ENCODE measurements around the gene LAMTOR5. TPM values are rescaled to one million over a fixed set of nuclear protein-coding genes. Genes with fewer than 3 reads are reported as not detected.
A peak's percentile ranks its signal among the peaks of the same experiment; 100 is the strongest.

LAMTOR5 gene
- total and polyA plus RNA-seq, 2 experiments from 2014 or later: 67.1 to 307 TPM

DNA sequence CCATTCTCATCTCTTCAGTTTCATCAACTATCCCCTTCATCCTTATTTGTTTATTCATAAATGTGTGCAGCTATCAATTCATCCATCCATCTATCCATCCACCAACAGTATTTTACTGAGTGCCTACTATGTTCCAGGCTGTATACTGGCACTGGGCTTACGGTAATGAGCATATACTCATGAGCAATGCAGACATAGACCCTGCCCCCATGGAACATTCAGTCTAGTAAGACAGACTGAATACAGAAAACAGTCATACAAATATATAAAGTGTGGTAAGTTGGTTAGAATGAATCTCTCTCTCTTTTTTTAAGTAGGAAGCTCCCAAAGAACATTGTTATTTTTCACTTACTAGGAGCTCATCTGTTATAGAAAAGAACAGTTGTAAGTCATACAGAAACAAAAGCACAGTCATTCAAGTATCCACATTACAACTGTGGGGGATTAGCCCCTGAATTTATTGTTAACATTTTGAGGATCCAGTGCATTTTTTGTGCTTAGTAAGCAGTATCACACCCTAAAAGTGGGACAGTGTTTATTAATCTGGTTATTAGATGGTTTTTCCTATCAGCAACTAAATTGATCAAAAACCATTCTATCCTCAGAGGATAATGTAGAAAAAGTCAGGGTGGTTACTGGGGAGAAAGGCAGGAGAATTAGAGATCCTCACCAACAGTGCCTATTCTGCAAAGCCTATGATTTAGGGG is 20.3 kb downstream of the LAMTOR5 start:
- WGBS, 2 experiments (ENCODE audit: low coverage in 1 of 2, low lambda C conversion rate in 2 of 2, missing lambda C conversion rate in 2 of 2): 97 to 100% methylated on average over 1 of the region's 1 CpG
- Histone ChIP-seq H3K79me2 (ENCODE audit: insufficient read depth) (peaks cover 10% of the 10 kb centered on the region; the same call in 1 of the 2 replicates), H3K9ac (no peak overlapping the region), H3K36me3 (ENCODE audit: low read depth) (no peaks in the 10 kb centered on the region), H3K27ac (no peak overlapping the region), H3K4me3 (no peak overlapping the region), H3K9me2 (ENCODE audit: insufficient read depth) (no peaks in the 10 kb centered on the region), H3K9me3 (ENCODE audit: low read depth) (no peaks in the 10 kb centered on the region), H3K27me3 (replicated peaks; ENCODE audit: insufficient read depth) (no peaks in the 10 kb centered on the region), H3K4me2 (ENCODE audit: unreplicated experiment) (no peak overlapping the region), H2AFZ (no peak overlapping the region), H3K4me1 (ENCODE audit: insufficient read depth) (peaks cover 40% of the 10 kb centered on the region), H4K20me1 (ENCODE audit: insufficient read depth) (no peaks in the 10 kb centered on the region), H3F3A (ENCODE audit: insufficient read depth) (peaks cover 38% of the 10 kb centered on the region)
- TF ChIP-seq EZH2 (IDR thresholded peaks at IDR 0.05; ENCODE audit: insufficient read depth, poor library complexity, severe bottlenecking) (no peak), EZH2phosphoT487 (IDR thresholded peaks at IDR 0.05; ENCODE audit: insufficient read depth, low read depth) (no peak)
- no peak for DNase-seq
- in situ Hi-C loops (cut with MboI): no loop called here

DNA sequence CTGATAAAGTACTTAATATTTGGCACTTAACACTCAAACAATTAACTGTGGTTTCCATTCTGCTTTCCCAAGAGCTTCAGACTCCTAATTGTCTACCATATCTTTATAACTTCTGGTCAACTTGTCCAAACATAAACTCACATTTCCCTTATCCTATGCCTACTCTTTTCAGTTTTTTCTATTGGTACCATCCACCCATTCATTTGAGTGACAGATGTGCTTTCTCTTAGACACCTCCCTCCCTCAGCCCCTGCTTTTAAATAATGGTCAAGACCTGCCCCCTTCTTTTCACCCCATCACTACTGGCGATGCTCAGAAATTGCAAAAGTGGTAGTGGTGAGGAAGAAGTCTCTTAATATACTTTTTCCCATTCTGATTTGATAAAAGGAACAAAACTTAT is 22.1 kb downstream of the LAMTOR5 start:
- no peak overlapping the region for H3K4me2 ChIP-seq (ENCODE audit: unreplicated experiment)
- H4K20me1 ChIP-seq (ENCODE audit: insufficient read depth): no peaks in the 10 kb centered on the region
- H3K4me3 ChIP-seq: no peak overlapping the region
- WGBS, 2 experiments (ENCODE audit: low coverage in 1 of 2, low lambda C conversion rate in 2 of 2, missing lambda C conversion rate in 2 of 2): 95 to 100% methylated on average over 1 of the region's 1 CpG
- H3K9me2 ChIP-seq (ENCODE audit: insufficient read depth): no peaks in the 10 kb centered on the region
- DNase-seq: no peak
- no peak overlapping the region for H2AFZ ChIP-seq
- no peak overlapping the region for H3K27ac ChIP-seq
- peaks cover 10% of the 10 kb centered on the region; the same call in 1 of the 2 replicates for H3K79me2 ChIP-seq (ENCODE audit: insufficient read depth)
- in situ Hi-C loops (cut with MboI): no loop called here
- H3K9me3 ChIP-seq (ENCODE audit: low read depth): no peaks in the 10 kb centered on the region
- no peaks in the 10 kb centered on the region for H3K27me3 ChIP-seq (replicated peaks; ENCODE audit: insufficient read depth)
- TF ChIP-seq EZH2phosphoT487 (IDR thresholded peaks at IDR 0.05; ENCODE audit: insufficient read depth, low read depth) (no peak), EZH2 (IDR thresholded peaks at IDR 0.05; ENCODE audit: insufficient read depth, poor library complexity, severe bottlenecking) (no peak)
- H3K4me1 ChIP-seq (ENCODE audit: insufficient read depth): peaks cover 24% of the 10 kb centered on the region
- H3F3A ChIP-seq (ENCODE audit: insufficient read depth): peaks cover 31% of the 10 kb centered on the region
- H3K9ac ChIP-seq: no peak overlapping the region
- no peaks in the 10 kb centered on the region for H3K36me3 ChIP-seq (ENCODE audit: low read depth)

DNA sequence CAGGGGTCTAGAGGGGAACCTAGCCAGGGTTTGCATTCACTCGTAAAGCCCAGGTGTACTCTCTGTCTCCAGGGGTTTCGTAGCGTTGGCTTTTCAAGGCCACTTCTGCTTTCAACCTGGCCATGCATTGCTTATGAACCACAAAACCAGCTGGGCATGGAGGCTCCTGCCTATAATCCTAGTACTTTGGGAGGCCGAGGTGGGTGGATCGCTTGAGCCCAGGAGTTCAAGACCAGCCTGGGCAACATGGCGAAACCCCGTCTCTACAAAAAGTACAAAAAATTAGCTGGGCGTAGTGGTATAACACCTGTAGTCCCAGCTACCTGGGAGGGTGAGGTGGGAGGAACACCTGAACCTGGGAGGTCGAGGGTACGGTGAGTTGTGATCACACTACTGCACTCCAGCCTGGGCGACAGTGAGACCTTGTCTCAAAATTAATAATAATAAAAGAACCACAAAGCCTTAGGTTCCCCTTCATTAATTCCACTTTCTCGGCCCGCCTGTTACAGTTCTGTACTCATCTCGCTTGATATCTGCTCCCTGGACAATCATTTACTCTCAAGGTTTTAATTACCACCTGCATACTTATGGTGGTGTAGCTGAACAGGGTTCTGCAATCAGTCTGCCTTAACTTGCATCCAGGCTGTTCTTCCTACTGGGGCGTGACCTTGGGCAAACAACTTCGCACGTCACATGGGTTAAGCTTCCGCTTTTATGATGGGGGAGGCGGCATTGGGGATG is 22.7 kb downstream of the LAMTOR5 start:
- no peaks in the 10 kb centered on the region for H4K20me1 ChIP-seq (ENCODE audit: insufficient read depth)
- H3K4me1 ChIP-seq (ENCODE audit: insufficient read depth): peaks cover 18% of the 10 kb centered on the region
- H3K4me2 ChIP-seq (ENCODE audit: unreplicated experiment): no peak overlapping the region
- 95 to 98% methylated on average over 19 of the region's 19 CpGs for WGBS, 2 experiments (ENCODE audit: low coverage in 1 of 2, low lambda C conversion rate in 2 of 2, missing lambda C conversion rate in 2 of 2)
- H2AFZ ChIP-seq: no peak overlapping the region
- in situ Hi-C loops (cut with MboI): no loop called here
- no peaks in the 10 kb centered on the region for H3K9me3 ChIP-seq (ENCODE audit: low read depth)
- peaks cover 10% of the 10 kb centered on the region; the same call in 1 of the 2 replicates for H3K79me2 ChIP-seq (ENCODE audit: insufficient read depth)
- peaks cover 25% of the 10 kb centered on the region for H3F3A ChIP-seq (ENCODE audit: insufficient read depth)
- no peaks in the 10 kb centered on the region for H3K27me3 ChIP-seq (replicated peaks; ENCODE audit: insufficient read depth)
- no peaks in the 10 kb centered on the region; the same call in 1 of the 2 replicates for H3K36me3 ChIP-seq (ENCODE audit: low read depth)
- H3K9me2 ChIP-seq (ENCODE audit: insufficient read depth): no peaks in the 10 kb centered on the region
- TF ChIP-seq EZH2phosphoT487 (IDR thresholded peaks at IDR 0.05; ENCODE audit: insufficient read depth, low read depth): no peak
- no peak for TF ChIP-seq EZH2 (IDR thresholded peaks at IDR 0.05; ENCODE audit: insufficient read depth, poor library complexity, severe bottlenecking)
- no peak overlapping the region for H3K27ac ChIP-seq
- no peak overlapping the region for H3K9ac ChIP-seq
- DNase-seq: no peak
- H3K4me3 ChIP-seq: no peak overlapping the region

DNA sequence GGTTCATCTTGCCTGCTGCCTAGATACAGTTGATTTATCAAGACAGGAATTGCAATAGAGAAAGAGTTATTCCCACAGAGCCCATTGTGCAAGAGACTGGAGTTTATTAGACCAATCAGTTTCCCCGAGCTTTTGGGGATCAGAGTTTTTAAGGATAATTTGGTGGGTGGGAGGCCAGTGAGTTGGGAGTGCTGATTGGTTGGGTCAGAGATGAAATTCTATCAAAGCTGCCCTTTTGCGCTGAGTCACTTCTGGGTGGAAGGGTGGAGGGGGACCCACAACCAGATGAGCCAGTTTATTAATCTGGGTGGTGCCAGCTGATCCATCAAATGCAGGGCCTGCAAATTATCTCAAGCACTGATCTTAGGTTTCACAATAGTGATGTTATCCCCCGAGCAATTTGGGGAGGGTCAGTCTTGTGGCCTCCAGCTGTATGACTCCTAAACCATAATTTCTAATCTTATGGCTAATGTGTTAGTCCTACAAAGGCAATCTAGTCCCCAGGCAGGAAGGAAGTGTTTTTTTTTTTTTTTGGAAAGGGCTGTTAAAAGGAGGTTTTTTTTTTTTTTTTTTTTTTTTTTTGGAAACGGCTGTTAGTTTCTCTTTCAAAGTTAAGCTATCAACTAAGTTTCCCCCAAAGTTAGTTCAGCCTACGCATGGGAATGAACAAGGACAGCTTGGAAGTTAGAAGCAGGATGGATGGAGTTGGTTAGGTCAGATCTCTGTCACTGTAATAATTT is 24.1 kb downstream of the LAMTOR5 start:
- WGBS, 2 experiments (ENCODE audit: low coverage in 1 of 2, low lambda C conversion rate in 2 of 2, missing lambda C conversion rate in 2 of 2): 47 to 49% methylated on average over 5 of the region's 5 CpGs
- no peaks in the 10 kb centered on the region for H3K9me3 ChIP-seq (ENCODE audit: low read depth)
- peaks cover 5% of the 10 kb centered on the region; the same call in 1 of the 2 replicates for H3K36me3 ChIP-seq (ENCODE audit: low read depth)
- peak overlapping the region; percentile 63 for H3K4me2 ChIP-seq (ENCODE audit: unreplicated experiment)
- DNase-seq: peak; percentile 44
- no peaks in the 10 kb centered on the region for H3K27me3 ChIP-seq (replicated peaks; ENCODE audit: insufficient read depth)
- peak overlapping the region; percentile 63 for H3K27ac ChIP-seq
- peaks cover 5% of the 10 kb centered on the region; the same call in 1 of the 2 replicates for H3K79me2 ChIP-seq (ENCODE audit: insufficient read depth)
- H3K4me3 ChIP-seq: peak overlapping the region; percentile 51
- H3K9me2 ChIP-seq (ENCODE audit: insufficient read depth): no peaks in the 10 kb centered on the region
- H4K20me1 ChIP-seq (ENCODE audit: insufficient read depth): no peaks in the 10 kb centered on the region
- TF ChIP-seq EZH2 (IDR thresholded peaks at IDR 0.05; ENCODE audit: insufficient read depth, poor library complexity, severe bottlenecking) (no peak), EZH2phosphoT487 (IDR thresholded peaks at IDR 0.05; ENCODE audit: insufficient read depth, low read depth) (no peak)
- peak overlapping the region; percentile 70 for H2AFZ ChIP-seq
- H3K4me1 ChIP-seq (ENCODE audit: insufficient read depth): peaks cover 12% of the 10 kb centered on the region
- in situ Hi-C loops (cut with MboI): no loop called here
- H3K9ac ChIP-seq: peak overlapping the region; percentile 66
- H3F3A ChIP-seq (ENCODE audit: insufficient read depth): peaks cover 21% of the 10 kb centered on the region

All from GM23248 (cell line).